ENCODE results near the gene KIAA0825. TPM values are rescaled to one million over a fixed set of nuclear protein-coding genes. Genes with fewer than 3 reads are reported as not detected.

The KIAA0825 gene
- total RNA-seq, 4 donors from 2014 or later: 4.1 to 8.2 (median 5.6) TPM

- H3K27me3 ChIP-seq: no peaks in the 10 kb centered on the region
- peak; percentile 94 to 98 (median 95) for DNase-seq
- peak overlapping the region; percentile 72 to 94 (median 86) for H3K4me3 ChIP-seq
- no peaks in the 10 kb centered on the region for H3K36me3 ChIP-seq
- H3K27ac ChIP-seq: peak overlapping the region; percentile 80 to 95 (median 84)
- peaks cover 0 to 5% (median 0%) of the 10 kb centered on the region in 4 donors for H3K4me1 ChIP-seq
- peak in 4 of 6 experiments; percentile 8 to 35 (median 22) for TF ChIP-seq CTCF (IDR thresholded peaks at IDR 0.05)
- TF ChIP-seq POLR2A (IDR thresholded peaks at IDR 0.05): peak; percentile 50 to 60
- H3K9me3 ChIP-seq: peaks cover 0 to 2% (median 0%) of the 10 kb centered on the region in 4 donors
These were observed 507.0 kb downstream of the KIAA0825 start for GRCh38 chr5:94111209-94112004.

GRCh38 chr5:94103514-94104245, 514.7 kb downstream of the KIAA0825 start:
- no peaks in the 10 kb centered on the region for H3K27me3 ChIP-seq
- H3K4me3 ChIP-seq: no peak overlapping the region
- H3K4me1 ChIP-seq: no peaks in the 10 kb centered on the region
- DNase-seq: no peak
- peaks cover 0 to 9% (median 0%) of the 10 kb centered on the region in 4 donors for H3K9me3 ChIP-seq
- no peak overlapping the region for H3K27ac ChIP-seq
- no peak for TF ChIP-seq POLR2A (IDR thresholded peaks at IDR 0.05)
- TF ChIP-seq CTCF (IDR thresholded peaks at IDR 0.05): no peak
- H3K36me3 ChIP-seq: no peaks in the 10 kb centered on the region

Other genes starting within 250 kb of the KIAA0825 start
- 10 to 100 TPM; 17.8 to 27.9 (median 24.6) TPM for gene SLF1, start 65 bp upstream of the KIAA0825 start, total RNA-seq

Measured in Peyer's patch (tissue), 4 donors.